SKM-1 treated with dmso at 0.1 percent for 144 hours (cell line): Measurements from ENCODE around the gene ANK3.
"Not testable (repeated sequence)": the region's sequence is repeated elsewhere in the genome, so short reads cannot be mapped to it uniquely, and the experiment has no call there.

Experiments
- DNase-seq: peaks from one replicate; lab custom pipeline; 2025; ENCODE audit not compliant: unreplicated experiment; lab: John Stamatoyannopoulos, UW

Gene ANK3

GRCh38 chr10:60043561-60044241 lies 346.0 kb downstream of the ANK3 start:
- no peak for DNase-seq

GRCh38 chr10:60042914-60043313 lies 346.8 kb downstream of the ANK3 start:
- DNase-seq: no peak

GRCh38 chr10:60042262-60042661 lies 347.4 kb downstream of the ANK3 start:
- DNase-seq: no peak

- DNase-seq: no peak
These were observed 348.1 kb downstream of the ANK3 start for GRCh38 chr10:60041489-60042133.

GRCh38 chr10:60040014-60040662 lies 349.5 kb downstream of the ANK3 start:
- no peak for DNase-seq

- no peak for DNase-seq
These were observed 353.7 kb downstream of the ANK3 start for GRCh38 chr10:60035984-60036383.

GRCh38 chr10:60035375-60035774 lies 354.3 kb downstream of the ANK3 start:
- DNase-seq: not testable (repeated sequence)

GRCh38 chr10:60032723-60033122 lies 357.0 kb downstream of the ANK3 start:
- peak; percentile 92 for DNase-seq

GRCh38 chr10:60031664-60032063 lies 358.0 kb downstream of the ANK3 start:
- peak; percentile 95 for DNase-seq

GRCh38 chr10:60031183-60031582 lies 358.5 kb downstream of the ANK3 start:
- no peak for DNase-seq

- no peak for DNase-seq
These were observed 360.2 kb downstream of the ANK3 start for GRCh38 chr10:60029475-60029874.

- no peak for DNase-seq
These were observed 361.6 kb downstream of the ANK3 start for GRCh38 chr10:60028081-60028480.

GRCh38 chr10:60025279-60025678 lies 364.4 kb downstream of the ANK3 start:
- DNase-seq: no peak

GRCh38 chr10:60024506-60024905 lies 365.2 kb downstream of the ANK3 start:
- DNase-seq: no peak

GRCh38 chr10:60023155-60023877 lies 366.4 kb downstream of the ANK3 start:
- DNase-seq: no peak

- no peak for DNase-seq
These were observed 368.3 kb downstream of the ANK3 start for GRCh38 chr10:60021361-60021760.

GRCh38 chr10:60016794-60017193 lies 372.9 kb downstream of the ANK3 start:
- DNase-seq: no peak

- DNase-seq: no peak
These were observed 379.8 kb downstream of the ANK3 start for GRCh38 chr10:60009710-60010383.

- no peak for DNase-seq
These were observed 380.4 kb downstream of the ANK3 start for GRCh38 chr10:60009276-60009675.

- DNase-seq: no peak
These were observed 380.9 kb downstream of the ANK3 start for GRCh38 chr10:60008816-60009215.

GRCh38 chr10:60006062-60006461 lies 383.6 kb downstream of the ANK3 start:
- DNase-seq: no peak
